ENCODE data around the gene RBM42. TPM values are rescaled to one million over a fixed set of nuclear protein-coding genes. Genes with fewer than 3 reads are reported as not detected.

RBM42 gene
- total RNA-seq, 2 donors from 2014 or later: 40.4 to 52.4 TPM

GRCh38 chr19:35657904-35658700 is 29.3 kb downstream of the RBM42 start:
- H3K36me3 ChIP-seq: peaks cover 100% of the 10 kb centered on the region
- H3K9me3 ChIP-seq: no peaks in the 10 kb centered on the region
- H3K27ac ChIP-seq: no peak overlapping the region
- DNase-seq (ENCODE audit: low spot score): no peak
- no peaks in the 10 kb centered on the region for H3K27me3 ChIP-seq
- H3K4me1 ChIP-seq: no peaks in the 10 kb centered on the region
- peak in 1 of 2 donors; percentile 12 for TF ChIP-seq CTCF (IDR thresholded peaks at IDR 0.05)
- H3K4me3 ChIP-seq: no peak overlapping the region

DNA sequence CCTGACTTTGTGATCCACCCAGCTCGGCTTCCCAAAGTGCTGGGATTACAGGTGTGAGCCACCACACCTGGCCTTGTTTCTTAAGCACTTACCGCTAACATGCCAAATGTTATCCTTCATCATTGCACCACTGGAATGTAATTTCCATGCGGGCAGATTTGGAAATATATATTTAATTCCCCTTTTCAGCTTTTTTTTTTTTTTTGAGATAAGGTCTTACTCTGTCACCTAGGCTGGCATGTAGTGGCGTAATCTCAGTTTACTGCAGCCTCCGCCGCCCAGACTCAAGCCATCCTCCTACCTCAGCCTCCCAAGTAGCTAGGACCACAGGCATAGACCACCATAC is 33.1 kb downstream of the RBM42 start:
- no peak for TF ChIP-seq CTCF (IDR thresholded peaks at IDR 0.05)
- DNase-seq (ENCODE audit: low spot score): no peak
- Histone ChIP-seq H3K9me3 (no peaks in the 10 kb centered on the region), H3K36me3 (peaks cover 91% of the 10 kb centered on the region), H3K27ac (no peak overlapping the region), H3K4me3 (no peak overlapping the region), H3K4me1 (no peaks in the 10 kb centered on the region), H3K27me3 (no peaks in the 10 kb centered on the region)

GRCh38 chr19:35663981-35664380 is 35.1 kb downstream of the RBM42 start:
- H3K4me1 ChIP-seq: no peaks in the 10 kb centered on the region
- no peaks in the 10 kb centered on the region for H3K9me3 ChIP-seq
- no peak overlapping the region for H3K27ac ChIP-seq
- no peaks in the 10 kb centered on the region for H3K27me3 ChIP-seq
- TF ChIP-seq CTCF (IDR thresholded peaks at IDR 0.05): no peak
- no peak for DNase-seq (ENCODE audit: low spot score)
- H3K4me3 ChIP-seq: no peak overlapping the region
- H3K36me3 ChIP-seq: peaks cover 71% of the 10 kb centered on the region

DNA sequence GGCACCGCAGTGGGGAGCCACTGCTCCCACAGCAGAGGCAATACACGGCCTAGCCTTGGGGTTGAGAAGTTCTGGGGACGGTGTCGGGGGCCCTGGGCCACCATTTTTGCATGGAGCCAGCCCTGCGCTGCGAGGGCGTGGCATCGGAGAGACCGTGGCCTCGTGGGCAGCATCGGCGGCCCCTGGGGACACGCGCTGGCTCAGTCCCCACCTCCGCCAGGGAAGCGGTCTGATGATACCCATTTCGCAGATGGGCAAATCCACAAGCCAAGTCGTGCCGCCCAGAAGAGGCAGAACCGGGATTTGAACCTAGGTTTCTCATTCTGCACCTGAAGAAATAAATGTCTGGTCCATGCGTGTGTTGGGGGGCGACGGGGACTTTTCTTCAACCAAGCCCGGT is 36.3 kb downstream of the RBM42 start:
- H3K27ac ChIP-seq: no peak overlapping the region
- no peaks in the 10 kb centered on the region for H3K27me3 ChIP-seq
- no peak for DNase-seq (ENCODE audit: low spot score)
- TF ChIP-seq CTCF (IDR thresholded peaks at IDR 0.05): no peak
- H3K9me3 ChIP-seq: no peaks in the 10 kb centered on the region
- H3K36me3 ChIP-seq: peaks cover 60% of the 10 kb centered on the region
- H3K4me3 ChIP-seq: no peak overlapping the region
- H3K4me1 ChIP-seq: no peaks in the 10 kb centered on the region

GRCh38 chr19:35665604-35666003 is 36.8 kb downstream of the RBM42 start:
- Histone ChIP-seq H3K27ac (no peak overlapping the region), H3K4me1 (no peaks in the 10 kb centered on the region), H3K9me3 (no peaks in the 10 kb centered on the region), H3K27me3 (no peaks in the 10 kb centered on the region), H3K36me3 (peaks cover 55% of the 10 kb centered on the region), H3K4me3 (no peak overlapping the region)
- TF ChIP-seq CTCF (IDR thresholded peaks at IDR 0.05): no peak
- no peak for DNase-seq (ENCODE audit: low spot score)
